ENCODE data around the gene IQGAP1.

The IQGAP1 gene

GRCh38 chr15:90348456-90348855 is 39.6 kb upstream of the IQGAP1 start:
- CTCF ChIA-PET, result interaction anchor here (1.0 to 1.9 kb wide), 2 partner anchors 14 to 134 kb away, joined by 3 to 7 read pairs; no protein-coding TSS in a partner anchor
- POLR2A ChIA-PET, result no interaction called here

GRCh38 chr15:90349072-90349471 is 39.0 kb upstream of the IQGAP1 start:
- POLR2A ChIA-PET, result no interaction called here
- CTCF ChIA-PET, result interaction anchor here (1.3 kb wide), 1 partner anchor 12 kb away, joined by 3 read pairs; no protein-coding TSS in a partner anchor
- no peak for TF ChIP-seq CTCF (IDR thresholded peaks at IDR 0.05; ENCODE audit: insufficient read depth, low read length, missing control alignments)
- no peak for DNase-seq (ENCODE audit: low read depth, low spot score)
- H3K4me3 ChIP-seq (ENCODE audit: low read depth, low read length), result no peak overlapping the region

More at GRCh38 chr15:90348456-90348855, 39.6 kb upstream of the IQGAP1 start:
- no peak for DNase-seq (ENCODE audit: low read depth, low spot score)
- TF ChIP-seq CTCF (IDR thresholded peaks at IDR 0.05; ENCODE audit: insufficient read depth, low read length, missing control alignments), result no peak
- no peak overlapping the region for H3K4me3 ChIP-seq (ENCODE audit: low read depth, low read length)

- POLR2A ChIA-PET, result no interaction called here
- no peak for DNase-seq (ENCODE audit: low read depth, low spot score)
- CTCF ChIA-PET, result interaction anchor here (1.3 kb wide), 1 partner anchor 11 kb away, joined by 3 read pairs; no protein-coding TSS in a partner anchor
Observed at GRCh38 chr15:90349821-90350220, 38.2 kb upstream of the IQGAP1 start.

GRCh38 chr15:90351479-90352106 is 36.4 kb upstream of the IQGAP1 start:
- no peak for TF ChIP-seq CTCF (IDR thresholded peaks at IDR 0.05; ENCODE audit: insufficient read depth, low read length, missing control alignments)
- DNase-seq (ENCODE audit: low read depth, low spot score), result no peak
- peak overlapping the region; percentile 95 for H3K4me3 ChIP-seq (ENCODE audit: low read depth, low read length)
- POLR2A ChIA-PET, result no interaction called here
- CTCF ChIA-PET, result interaction anchor here (1.1 to 1.4 kb wide), 5 partner anchors 9 to 132 kb away, joined by 3 to 5 read pairs (median 4); partner anchors contain the start of gene IQGAP1

More at GRCh38 chr15:90349821-90350220, 38.2 kb upstream of the IQGAP1 start:
- no peak for TF ChIP-seq CTCF (IDR thresholded peaks at IDR 0.05; ENCODE audit: insufficient read depth, low read length, missing control alignments)
- no peak overlapping the region for H3K4me3 ChIP-seq (ENCODE audit: low read depth, low read length)

GRCh38 chr15:90352107-90352893 is 35.7 kb upstream of the IQGAP1 start, which contains the start of gene ZNF774:
Gene ZNF774 (plus strand): TSS chr15:90352284. CDS start chr15:90354661, 2,377 bp downstream.
- peak; percentile 77 for DNase-seq (ENCODE audit: low read depth, low spot score)
- ChIA-PET CTCF (interaction anchor here (0.6 to 1.4 kb wide), 6 partner anchors 10 to 131 kb away, joined by 3 to 5 read pairs (median 4); partner anchors contain the start of gene IQGAP1), POLR2A (no interaction called here)
- peak within 1 kb of the TSS; percentile 95 for H3K4me3 ChIP-seq (ENCODE audit: low read depth, low read length)
- TF ChIP-seq CTCF (IDR thresholded peaks at IDR 0.05; ENCODE audit: insufficient read depth, low read length, missing control alignments), result no peak

- no peak for TF ChIP-seq CTCF (IDR thresholded peaks at IDR 0.05; ENCODE audit: insufficient read depth, low read length, missing control alignments)
- CTCF ChIA-PET, result interaction anchor here (1.3 to 1.4 kb wide), 2 partner anchors 34 to 128 kb away, joined by 3 to 4 read pairs; no protein-coding TSS in a partner anchor
- no peak overlapping the region for H3K4me3 ChIP-seq (ENCODE audit: low read depth, low read length)
- DNase-seq (ENCODE audit: low read depth, low spot score), result no peak
- POLR2A ChIA-PET, result no interaction called here
Observed at GRCh38 chr15:90354986-90355385, 33.1 kb upstream of the IQGAP1 start.

Measured in AG04449 (cell line).